BE2C (cell line): Measurements from ENCODE around the gene EDARADD.

Source experiments
- DNase-seq: peaks from one replicate; pipeline ENCODE4 v3.0.0-alpha.2; 2020
- H3K27me3 ChIP-seq: fragments of 250-450 bp; sonication (Bioruptor Pico); 2 replicates; pipeline ENCODE4 v1.5.1; 2020; ENCODE audit warnings: mild to moderate bottlenecking
- H3K36me3 ChIP-seq: fragments of 250-450 bp; sonication (Bioruptor Pico); 2 replicates; pipeline ENCODE4 v1.5.1; 2020; ENCODE audit warnings: mild to moderate bottlenecking
- H3K4me1 ChIP-seq: fragments of 250-450 bp; sonication (Bioruptor Pico); 2 replicates; pipeline ENCODE4 v1.5.1; 2020
- H3K4me3 ChIP-seq: 2 replicates; pipeline ENCODE4 v1.5.1; 2011; ENCODE audit warnings: low read depth, low read length
- H3K9me3 ChIP-seq: fragments of 250-450 bp; sonication (Bioruptor Pico); 2 replicates; pipeline ENCODE4 v1.5.1; 2020
- TF ChIP-seq, protein P1 (sequence below): IDR thresholded peaks from 2 replicates; pipeline ENCODE4 v1.5.1; 2012; ENCODE audit warnings: mild to moderate bottlenecking, low read depth, low read length

EDARADD gene

DNA sequence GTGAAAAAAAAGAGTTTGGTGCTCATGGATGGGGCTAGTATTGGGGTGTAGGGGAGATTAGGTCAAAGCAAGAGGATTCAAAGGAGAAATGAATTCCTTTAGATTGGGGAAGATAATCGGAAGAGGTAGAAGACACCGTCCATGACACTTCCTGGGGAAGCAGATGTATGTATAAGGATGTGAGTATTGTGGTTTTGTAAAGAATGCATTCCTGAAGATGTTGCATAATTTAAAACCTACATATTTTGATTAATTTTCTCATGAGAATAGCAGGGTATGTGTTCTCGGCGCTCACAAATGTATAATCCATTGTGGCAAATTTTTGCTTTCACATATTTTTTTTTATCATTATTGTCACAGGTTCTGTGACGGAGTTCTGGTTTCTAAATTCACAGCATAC is 124.2 kb downstream of the EDARADD start:
- Histone ChIP-seq H3K9me3 (no peaks in the 10 kb centered on the region), H3K4me1 (no peaks in the 10 kb centered on the region)
- TF ChIP-seq, protein P1, sequence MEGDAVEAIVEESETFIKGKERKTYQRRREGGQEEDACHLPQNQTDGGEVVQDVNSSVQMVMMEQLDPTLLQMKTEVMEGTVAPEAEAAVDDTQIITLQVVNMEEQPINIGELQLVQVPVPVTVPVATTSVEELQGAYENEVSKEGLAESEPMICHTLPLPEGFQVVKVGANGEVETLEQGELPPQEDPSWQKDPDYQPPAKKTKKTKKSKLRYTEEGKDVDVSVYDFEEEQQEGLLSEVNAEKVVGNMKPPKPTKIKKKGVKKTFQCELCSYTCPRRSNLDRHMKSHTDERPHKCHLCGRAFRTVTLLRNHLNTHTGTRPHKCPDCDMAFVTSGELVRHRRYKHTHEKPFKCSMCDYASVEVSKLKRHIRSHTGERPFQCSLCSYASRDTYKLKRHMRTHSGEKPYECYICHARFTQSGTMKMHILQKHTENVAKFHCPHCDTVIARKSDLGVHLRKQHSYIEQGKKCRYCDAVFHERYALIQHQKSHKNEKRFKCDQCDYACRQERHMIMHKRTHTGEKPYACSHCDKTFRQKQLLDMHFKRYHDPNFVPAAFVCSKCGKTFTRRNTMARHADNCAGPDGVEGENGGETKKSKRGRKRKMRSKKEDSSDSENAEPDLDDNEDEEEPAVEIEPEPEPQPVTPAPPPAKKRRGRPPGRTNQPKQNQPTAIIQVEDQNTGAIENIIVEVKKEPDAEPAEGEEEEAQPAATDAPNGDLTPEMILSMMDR: no peak

DNA sequence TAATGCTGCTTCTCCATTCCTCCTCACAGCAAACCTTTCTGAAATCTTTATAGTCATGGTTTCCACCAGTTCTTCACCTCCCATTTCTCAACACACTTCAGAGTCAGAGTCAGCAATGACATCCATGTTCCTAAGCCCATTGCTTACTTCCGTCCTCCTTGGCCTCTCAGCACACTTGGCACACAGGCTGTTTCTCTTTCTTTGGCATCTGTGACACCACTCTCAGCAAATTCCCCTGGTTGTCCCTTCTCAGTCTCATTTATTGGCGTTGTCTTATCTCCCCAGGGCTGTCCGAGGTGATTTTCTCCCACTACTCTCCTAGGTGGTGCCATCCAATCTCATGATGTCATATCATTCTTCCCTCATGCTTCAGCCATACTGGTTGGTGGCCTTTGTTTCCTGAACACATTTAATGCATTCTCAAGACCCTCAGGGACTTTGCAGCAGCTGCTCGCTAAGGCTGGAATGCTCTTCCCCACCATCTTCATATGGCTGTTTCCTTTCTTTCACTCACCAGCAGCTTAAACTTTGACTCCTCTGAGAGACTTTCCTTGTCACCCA is 126.4 kb downstream of the EDARADD start:
- DNase-seq: no peak
- Histone ChIP-seq H3K36me3 (no peaks in the 10 kb centered on the region), H3K27me3 (no peaks in the 10 kb centered on the region), H3K4me3 (no peak overlapping the region), H3K4me1 (peaks cover 2% of the 10 kb centered on the region; the same call in 1 of the 2 replicates), H3K9me3 (no peaks in the 10 kb centered on the region)
- TF ChIP-seq, protein P1: no peak

More for the DNA sequence above, 124.2 kb downstream of the EDARADD start:
- Histone ChIP-seq H3K4me3 (no peak overlapping the region), H3K36me3 (no peaks in the 10 kb centered on the region), H3K27me3 (no peaks in the 10 kb centered on the region)
- no peak for DNase-seq

DNA sequence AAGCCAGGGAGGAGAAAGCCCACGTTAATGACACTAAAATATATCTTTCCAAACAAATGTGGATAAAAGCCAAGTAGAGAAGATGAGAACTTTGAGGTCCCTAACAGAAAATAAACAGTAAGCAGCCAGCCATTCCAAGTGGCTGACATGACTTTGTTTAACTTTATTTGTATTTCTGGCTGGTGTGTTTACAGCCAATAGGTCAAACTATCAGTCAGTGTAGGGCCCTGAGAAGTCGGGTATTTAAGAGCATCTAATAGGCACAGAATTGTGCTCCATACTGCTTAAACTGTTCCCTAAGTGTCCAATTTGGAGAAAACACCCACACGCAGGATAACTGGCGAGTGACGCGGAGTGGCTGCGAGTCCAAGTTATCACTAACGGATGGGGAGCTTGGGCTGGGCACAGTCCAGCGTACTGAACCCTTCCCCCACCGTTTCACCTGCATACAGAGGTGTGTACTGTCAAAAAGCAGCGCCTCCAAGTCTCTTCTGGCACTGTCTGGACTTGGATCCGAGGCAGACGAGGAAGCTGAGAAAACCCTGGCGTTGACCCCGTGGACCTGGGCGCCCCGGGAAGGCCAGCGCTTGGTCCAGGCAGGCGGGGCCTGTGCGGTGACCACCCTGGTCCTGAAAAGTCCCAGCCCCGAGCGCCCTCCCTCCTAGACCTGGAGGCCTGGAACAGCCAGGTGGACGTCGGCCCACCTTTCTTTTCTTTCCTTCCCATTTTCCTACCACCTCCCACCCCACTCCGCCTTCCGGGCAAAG is 129.0 kb downstream of the EDARADD start:
- TF ChIP-seq, protein P1: no peak
- Histone ChIP-seq H3K4me1 (peaks cover 2% of the 10 kb centered on the region; the same call in 1 of the 2 replicates), H3K36me3 (no peaks in the 10 kb centered on the region), H3K27me3 (no peaks in the 10 kb centered on the region), H3K9me3 (no peaks in the 10 kb centered on the region), H3K4me3 (no peak overlapping the region)
- DNase-seq: no peak

DNA sequence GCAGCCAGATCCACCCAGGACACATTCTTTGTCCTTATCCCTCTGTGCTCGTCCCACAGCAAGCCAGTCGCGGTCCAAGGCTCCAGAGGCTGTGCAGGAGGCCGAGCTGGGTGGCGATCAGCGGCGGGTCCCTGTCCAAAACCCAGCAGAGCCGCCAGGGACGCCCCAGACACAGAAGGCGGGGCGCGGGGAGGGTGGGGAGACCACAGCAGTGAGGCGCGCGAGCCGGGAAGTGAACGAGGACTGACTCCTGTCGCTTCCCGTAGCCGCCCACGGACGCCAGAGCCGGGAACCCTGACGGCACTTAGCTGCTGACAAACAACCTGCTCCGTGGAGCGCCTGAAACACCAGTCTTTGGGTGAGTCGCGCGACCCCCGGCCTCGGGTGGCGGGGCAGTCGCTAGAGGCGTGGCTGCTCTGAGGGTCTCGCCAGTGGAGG is 129.6 kb downstream of the EDARADD start, which contains the start of gene LGALS8:
Gene LGALS8, plus strand, starts transcription at position 279 of the 438 bp plus-strand sequence. CDS start 2,089 bp downstream, outside the sequence.
- H3K9me3 ChIP-seq: no peaks in the 10 kb centered on the region
- DNase-seq: peak; percentile 18
- H3K4me1 ChIP-seq: peaks cover 2% of the 10 kb centered on the region; the same call in 1 of the 2 replicates
- H3K36me3 ChIP-seq: no peaks in the 10 kb centered on the region
- H3K27me3 ChIP-seq: no peaks in the 10 kb centered on the region
- TF ChIP-seq, protein P1: no peak
- peak within 1 kb of the TSS; percentile 61 for H3K4me3 ChIP-seq

DNA sequence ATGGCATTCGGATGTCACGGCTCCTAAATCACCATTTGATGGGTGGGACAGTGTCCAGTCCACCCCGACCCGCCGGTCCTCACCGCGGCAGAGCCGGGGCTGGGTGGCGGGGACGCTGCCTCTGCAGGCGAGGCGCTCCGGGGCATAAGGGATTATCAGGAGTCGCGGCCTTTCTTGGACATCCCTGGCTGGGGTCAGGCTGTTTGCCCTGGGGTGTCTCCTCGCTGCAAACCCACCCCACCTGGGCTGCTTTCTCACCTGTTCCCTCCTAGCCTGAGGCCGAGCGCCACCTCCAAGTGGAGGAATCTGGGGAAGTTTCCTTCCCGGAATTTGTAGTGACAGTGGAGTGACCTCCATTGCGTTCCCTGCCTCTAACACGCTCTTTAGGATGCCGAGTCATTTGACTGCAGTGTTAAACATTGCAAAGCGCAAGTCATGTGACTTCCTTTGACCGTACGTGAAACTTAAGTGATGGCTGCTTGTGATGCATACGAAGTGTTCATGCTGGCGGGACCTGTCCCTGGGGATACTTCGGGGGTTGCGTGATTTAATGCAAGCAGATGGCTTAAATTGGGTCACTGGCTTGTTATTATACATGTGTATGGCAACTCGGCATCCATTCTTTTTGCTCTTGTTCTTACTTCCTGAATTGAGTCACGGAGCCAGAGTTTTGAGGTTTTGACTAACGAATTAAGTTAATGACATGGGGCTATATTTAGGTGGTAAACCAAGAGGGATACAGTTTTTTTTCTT is 130.2 kb downstream of the EDARADD start:
- TF ChIP-seq, protein P1: no peak
- H3K36me3 ChIP-seq: no peaks in the 10 kb centered on the region
- peak overlapping the region; percentile 61 for H3K4me3 ChIP-seq
- H3K9me3 ChIP-seq: no peaks in the 10 kb centered on the region
- DNase-seq: peak; percentile 68
- H3K27me3 ChIP-seq: no peaks in the 10 kb centered on the region
- peaks cover 2% of the 10 kb centered on the region; the same call in 1 of the 2 replicates for H3K4me1 ChIP-seq
